Middle frontal gyrus (tissue), 1 donor: ENCODE data around the gene KRT71.
"Not testable (repeated sequence)": the region's sequence is repeated elsewhere in the genome, so short reads cannot be mapped to it uniquely, and the experiment has no call there.

Source experiments
- DNase-seq: peaks from one replicate; pipeline ENCODE4 v3.0.0-alpha.2; 2015; ENCODE audit warnings: low spot score; ENCODE audit errors: extremely low spot score

Gene KRT71

DNA sequence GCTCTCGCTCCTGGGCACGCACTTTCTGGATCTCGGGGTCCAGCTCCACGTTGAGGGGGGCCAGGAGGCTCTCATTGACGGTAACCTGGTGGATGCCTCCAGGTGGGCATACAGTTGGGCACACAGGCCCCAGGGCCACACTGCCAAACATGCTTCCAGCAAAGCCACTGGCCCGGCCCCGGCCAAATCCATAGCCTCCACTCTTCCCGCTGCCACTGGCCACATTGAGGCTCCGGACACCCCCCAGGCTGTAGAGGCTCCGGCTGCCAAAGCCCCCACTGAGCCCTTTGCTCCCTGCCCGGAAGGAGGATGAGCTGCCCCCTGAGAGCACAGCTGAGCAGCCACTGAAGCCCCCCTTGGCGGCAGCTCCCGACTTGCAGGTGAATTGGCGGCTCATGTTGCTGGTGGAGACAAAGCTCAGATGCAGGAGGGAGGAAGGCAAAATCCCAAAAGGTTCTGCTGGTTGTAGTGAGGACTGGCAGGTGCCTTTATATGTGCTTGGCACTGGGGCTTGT lies at the start of gene KRT71:
TSS of gene KRT71 (minus strand) at position 465 of the 515 bp plus-strand sequence. CDS start at position 397, 68 bp downstream.
- DNase-seq = no peak

DNA sequence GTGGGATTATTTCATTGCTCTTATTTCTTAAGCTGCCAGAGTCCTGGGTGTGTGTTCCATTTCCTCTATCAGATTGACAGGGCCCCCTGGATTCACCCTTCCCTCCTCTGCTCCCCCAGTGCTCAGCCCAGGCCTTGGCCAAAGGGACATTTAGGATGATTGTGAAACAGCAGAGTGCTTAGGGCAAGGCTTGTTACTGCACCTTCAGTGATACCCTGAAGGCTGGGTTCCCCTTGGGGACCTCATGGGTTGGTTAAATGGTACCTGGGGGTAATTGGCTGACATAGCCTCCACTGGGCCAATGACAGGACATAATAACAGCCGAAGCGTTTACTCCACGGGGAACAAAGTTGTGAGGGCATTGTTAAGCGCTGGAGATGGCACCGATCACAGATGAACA lies 49.6 kb upstream of the KRT71 start:
- DNase-seq = no peak

DNA sequence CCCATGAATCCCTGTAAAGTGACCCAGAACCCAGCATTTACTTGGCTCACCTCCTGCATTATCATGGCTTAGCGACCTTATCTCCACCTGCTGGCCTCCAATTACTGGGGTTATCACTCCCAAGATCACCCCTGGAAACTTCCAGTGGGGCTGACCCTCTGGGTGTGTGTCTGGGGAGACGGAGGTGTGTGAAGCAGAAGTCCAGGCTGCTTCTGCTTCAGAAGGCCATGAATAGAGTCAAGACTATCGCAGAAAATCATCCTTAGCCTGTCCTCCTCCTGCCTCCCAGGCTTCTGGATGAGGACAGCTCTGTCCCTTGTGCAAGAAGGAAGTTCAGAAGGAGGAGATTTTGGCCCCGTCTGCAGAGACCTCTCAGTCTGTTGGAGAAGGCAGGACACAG lies 48.7 kb upstream of the KRT71 start:
- DNase-seq = no peak

DNA sequence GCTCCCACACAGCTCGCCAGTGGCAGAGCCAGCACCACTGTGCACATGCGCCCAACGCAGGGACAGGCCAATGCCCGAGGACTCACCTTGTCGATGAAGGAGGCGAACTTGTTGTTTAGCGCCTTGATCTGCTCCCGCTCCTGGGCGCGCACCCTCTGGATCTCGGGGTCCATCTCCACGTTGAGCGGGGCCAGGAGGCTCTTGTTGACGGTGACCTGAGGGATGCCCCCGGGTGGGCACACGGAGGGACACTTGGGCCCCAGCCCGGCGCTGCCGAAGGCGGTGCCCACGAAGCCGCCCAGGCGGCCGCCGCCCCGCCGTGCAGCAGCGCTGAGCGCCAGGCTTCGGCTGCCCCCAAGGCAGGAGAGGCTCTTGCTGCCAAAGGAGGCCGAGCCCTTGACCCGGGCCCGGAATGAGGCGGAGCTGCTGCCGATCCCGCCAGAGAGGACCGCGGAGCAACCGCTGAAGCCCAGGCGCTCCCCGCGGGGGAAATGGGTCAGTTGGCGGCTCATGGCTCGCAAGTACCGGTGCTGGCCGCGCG lies 48.1 kb upstream of the KRT71 start, which contains the start of gene KRT72:
TSS of gene KRT72 (minus strand) at position 523 of the 541 bp plus-strand sequence. CDS start at position 512, 11 bp downstream.
- no peak for DNase-seq

DNA sequence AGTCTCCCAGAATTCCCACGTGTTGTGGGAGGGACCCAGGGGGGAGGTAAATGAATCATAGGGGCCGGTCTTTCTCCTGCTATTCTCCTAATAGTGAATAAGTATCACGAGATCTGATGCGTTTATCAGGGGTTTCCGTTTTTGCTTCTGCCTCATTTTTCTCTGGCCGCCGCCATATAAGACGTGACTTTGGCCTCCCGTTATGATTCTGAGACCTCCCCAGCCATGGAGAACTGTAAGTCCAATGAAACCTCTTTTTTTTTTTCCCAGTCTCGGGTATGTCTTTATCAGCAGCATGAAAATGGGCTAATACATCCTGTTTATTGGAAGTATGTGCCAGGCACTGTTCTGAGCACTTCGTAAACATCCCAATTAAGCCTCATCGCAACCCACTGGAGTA lies 47.5 kb upstream of the KRT71 start:
- no peak for DNase-seq

DNA sequence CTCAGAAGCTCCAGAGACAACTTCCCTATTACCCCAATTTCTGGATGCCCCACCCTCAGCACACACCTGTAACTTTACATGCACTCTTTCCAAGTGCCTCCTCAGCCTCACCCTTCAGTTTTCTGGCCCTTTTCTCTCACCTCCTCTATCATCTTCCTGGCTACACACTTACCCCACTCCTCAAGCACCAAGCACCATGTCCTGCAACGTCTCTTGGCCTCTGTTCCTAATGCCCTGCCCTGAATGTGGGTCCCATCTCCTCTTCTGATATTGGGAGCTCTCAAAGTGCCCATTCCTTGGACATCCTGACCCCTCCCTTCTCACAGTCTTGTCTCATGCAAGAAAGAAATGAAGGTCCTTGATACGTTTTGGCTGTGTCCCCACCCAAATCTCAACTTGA lies 47.1 kb upstream of the KRT71 start:
- no peak for DNase-seq

DNA sequence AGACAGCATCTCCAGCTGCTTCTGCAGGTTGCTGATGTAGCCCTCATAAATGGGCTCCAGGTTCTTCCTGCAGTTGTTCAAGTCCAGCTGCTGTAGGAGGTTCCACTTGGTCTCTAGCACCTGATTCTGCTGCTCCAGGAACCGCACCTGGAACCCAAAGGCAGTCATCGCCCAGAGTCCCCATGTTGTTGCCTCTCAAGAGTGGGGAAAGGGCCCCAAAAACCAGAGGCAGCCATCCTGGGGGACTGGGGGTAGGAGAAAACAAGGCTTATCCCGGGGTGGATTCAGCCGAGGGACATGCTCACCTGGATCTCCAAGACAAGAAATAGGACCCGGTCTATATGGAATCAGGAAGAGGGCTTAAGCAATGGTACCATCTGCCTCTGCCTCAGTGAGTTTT lies 46.0 kb upstream of the KRT71 start:
- no peak for DNase-seq

DNA sequence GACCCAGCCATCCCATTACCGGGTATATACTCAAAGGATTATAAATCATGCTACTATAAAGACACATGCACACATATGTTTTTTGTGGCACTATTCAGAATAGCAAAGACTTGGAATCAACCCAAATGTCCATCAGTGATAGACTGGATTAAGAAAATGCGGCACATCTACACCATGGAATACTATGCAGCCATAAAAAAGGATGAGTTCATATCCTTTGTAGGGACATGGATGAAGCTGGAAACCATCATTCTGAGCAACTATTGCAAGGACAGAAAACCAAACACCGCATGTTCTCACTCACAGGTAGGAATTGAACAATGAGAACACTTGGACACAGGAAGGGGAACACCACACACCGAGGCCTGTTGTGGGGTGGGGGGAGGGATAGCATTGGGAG lies 41.3 kb upstream of the KRT71 start:
- not testable (repeated sequence) for DNase-seq

DNA sequence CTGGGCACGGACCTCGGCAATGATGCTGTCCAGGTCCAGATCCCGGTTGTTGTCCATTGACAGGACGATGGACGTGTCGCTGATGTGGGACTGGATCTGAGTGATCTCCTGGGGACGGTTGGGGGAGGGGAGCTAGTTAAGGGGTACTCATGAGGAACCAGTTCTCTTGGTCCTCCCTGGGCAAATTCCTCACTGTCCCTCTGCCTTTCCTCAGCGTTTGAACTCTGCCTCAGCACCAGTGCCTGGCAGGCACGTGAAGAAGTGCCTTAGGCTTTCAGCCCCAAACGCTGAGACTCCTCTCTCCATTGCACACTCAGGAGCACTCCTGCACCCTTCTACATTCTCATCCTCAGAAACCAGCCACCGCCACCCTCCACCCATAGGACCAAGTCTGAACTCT lies 38.6 kb upstream of the KRT71 start:
- DNase-seq = no peak

DNA sequence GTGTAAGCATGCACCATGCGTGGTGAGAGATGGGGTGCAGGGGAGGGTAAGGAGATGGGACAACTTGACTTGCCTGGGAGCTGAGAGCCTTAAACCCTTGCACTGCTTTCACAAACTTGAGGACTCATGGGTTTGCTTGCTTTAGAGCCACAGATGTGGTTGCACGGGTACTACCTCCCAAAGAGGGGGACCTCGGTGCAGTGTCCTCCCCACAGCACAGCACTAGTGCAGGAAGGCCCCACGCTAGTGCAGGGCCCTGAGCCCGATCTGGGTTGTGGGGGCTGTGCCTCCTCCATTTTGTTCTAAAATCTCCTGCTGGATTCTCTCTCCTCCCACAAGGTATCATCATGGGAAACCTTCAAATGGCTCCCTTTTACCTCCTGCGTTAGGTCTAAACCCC lies 37.1 kb upstream of the KRT71 start:
- DNase-seq = no peak

DNA sequence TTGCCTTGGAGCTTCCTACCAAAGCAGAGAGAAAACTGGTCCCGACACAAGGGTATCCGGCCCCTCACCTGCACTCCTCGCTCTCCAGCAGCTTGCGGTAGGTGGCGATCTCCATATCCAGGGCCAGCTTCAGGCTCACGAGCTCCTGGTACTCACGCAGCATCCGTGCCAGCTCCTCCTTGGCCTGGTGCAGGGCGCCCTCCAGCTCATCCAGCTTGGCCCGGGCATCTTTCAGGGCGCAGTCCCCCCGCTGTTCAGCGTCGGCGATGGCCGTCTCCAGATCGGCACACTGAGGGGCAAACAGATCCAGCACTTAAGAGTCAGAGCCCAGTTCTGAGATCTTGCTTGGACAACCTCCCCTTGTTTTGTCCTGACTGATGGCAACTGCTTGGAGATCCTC lies 34.6 kb upstream of the KRT71 start:
- DNase-seq = no peak

DNA sequence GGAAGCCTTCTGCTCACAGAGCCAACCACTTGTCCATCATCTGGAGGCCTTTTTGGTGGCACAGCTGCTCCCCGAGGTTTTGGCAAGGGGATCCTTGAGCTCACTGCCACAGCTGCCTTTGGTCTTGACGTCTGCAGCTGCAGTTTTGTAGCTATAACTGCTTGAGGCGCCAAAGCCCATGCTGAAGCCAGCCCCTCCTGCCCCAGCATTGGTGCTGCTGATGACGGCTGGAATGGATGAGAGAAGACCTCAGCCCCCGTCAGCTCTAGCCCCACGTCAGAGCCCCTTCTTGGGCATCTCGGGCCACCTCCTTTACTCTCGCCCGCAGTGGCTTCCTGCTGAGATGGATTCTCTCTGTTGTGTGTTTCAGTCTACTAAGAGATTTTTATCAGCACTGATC lies 33.0 kb upstream of the KRT71 start:
- no peak for DNase-seq

DNA sequence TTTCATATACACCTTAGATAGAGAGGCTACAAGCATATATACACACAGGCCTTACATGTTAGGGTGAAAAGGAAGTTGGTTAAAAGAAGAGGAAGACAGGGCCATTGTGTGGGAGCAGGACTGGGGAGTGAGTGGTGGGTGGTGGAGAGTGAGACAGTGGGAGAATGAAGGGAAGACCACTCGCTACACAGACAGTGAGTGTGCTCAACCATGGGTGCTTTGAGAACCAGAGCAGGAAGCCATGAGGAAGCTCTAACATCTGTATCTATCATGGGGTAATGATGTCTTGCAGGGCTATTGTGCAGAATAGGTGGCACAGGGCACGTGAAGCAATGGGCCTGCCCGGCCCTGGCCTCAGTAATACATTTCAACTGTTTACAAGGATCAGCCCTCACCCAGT lies 32.1 kb upstream of the KRT71 start:
- no peak for DNase-seq

DNA sequence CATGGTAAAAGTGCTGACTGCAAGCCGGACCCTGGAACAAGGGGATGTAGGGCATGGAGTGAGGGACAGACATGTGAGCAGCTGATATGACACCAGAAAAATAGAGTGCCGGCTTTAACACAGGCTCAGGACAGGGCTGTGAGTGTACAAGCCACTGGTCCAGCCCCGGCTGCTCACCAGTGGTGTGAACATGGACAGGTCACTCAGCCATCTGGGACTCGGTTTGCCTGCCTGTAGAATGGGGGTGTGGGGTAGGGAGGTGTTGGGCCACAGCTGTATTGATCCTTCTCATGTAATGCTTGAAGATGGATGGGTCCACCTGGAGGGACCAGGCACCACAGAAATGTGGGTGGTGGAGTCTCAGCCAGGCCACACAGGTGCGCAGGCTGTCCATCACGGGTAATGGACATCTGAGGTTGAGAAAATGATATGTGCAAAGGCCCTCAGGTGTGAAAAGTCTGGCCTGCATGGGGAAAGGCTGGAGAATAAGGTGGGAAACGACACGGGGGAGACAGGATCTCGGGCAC lies 31.3 kb upstream of the KRT71 start:
- DNase-seq = no peak

DNA sequence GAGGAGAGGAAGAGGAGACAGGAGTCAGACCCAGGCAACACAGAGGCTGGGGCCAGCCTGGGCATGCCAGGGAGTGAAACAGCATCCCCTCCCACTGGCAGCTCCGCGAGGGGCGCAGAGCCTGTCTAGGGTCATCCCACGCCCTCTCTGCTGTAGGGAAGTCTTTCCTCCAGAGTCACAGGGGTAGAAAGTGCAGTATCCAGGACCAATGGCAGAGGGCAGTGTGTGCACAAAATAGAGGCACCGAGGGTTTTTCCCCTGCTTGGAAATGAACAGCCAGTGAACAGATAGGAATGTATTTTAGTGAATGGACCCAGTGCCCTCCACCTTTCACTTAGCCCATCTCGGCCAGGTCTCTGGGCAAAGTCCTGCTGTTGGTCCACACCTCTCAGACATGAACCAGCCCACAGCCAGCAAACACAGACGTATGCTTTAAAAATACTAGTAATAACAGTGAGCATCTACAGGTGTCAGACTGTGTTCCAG lies 30.1 kb upstream of the KRT71 start:
- peak; percentile 25 for DNase-seq

DNA sequence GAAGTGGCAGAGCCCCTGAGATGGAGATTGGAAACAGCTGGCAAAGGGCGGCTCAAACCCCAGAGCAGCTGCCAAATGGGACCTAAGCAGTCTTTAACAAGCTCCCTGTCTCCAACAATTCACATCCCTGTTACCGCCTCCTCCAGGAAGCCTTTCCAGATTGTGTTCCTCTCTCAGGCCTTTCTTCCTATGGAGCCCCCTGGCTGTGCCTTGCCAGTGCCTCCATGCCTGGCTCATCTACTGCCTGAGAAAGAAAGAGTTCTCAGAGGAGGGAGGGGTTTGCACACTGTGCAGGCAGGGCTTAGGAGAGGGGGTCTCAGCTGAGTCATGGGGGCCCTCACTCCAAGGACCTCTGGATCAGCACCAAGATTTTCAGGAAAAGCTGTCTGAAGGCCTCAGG lies 29.5 kb upstream of the KRT71 start:
- no peak for DNase-seq

DNA sequence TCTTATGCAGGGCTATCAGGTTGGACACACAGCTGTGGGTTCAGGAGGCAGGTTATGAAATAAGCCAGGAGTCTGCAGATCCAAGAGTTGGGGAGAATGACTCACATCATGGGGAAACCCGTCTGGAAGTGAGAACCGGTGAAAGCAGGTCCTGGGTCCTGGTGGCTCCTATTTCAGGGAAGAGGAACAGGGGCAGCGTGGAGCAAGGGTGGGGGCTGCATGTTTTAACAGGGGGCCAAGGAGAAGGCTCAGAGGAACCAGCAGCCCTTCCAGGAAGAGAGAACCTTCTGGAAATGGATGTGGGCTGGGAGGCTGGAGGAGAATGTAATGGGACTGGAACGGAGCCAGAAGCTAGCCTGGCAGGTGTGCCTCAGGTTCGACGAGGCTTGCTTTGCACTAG lies 28.5 kb upstream of the KRT71 start:
- DNase-seq = no peak

DNA sequence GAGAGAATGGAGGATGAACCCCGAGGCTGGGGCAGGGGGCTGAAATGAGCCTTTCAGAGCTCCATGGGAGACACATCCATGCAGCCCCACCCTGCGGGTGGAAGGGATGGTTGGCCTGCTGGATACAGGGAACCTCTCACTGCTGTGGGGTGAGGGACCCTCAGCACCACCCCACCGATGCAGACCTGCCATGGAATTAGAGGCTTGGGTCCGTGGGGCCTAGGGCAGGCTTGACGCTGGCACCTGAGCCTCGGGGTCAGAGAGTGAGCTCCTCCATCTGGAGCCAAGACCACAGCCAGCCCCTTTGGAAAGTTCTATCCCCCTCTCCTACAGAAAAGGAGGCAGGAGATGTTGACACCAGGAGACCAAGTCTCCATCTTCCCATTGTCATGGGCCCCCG lies 28.1 kb upstream of the KRT71 start:
- DNase-seq = no peak

DNA sequence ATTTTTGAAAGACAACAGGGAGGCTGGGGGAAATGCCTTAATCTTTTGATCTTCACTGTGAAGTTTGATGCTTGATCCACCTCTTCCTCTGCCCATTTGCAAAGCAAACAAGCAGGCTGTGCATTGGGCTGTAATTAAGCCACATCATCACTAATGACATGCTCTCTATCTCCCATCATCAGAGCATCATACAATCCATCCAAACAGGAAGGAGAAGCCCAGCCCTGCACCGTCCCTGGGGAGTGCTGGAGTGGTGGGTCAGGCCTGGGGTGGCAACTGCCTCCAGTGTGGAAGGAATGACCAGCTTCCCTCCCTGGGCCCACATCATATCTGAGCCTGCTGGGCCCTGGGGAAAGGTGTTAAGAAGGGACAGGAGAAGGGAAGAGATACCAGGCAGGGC lies 27.6 kb upstream of the KRT71 start:
- no peak for DNase-seq

DNA sequence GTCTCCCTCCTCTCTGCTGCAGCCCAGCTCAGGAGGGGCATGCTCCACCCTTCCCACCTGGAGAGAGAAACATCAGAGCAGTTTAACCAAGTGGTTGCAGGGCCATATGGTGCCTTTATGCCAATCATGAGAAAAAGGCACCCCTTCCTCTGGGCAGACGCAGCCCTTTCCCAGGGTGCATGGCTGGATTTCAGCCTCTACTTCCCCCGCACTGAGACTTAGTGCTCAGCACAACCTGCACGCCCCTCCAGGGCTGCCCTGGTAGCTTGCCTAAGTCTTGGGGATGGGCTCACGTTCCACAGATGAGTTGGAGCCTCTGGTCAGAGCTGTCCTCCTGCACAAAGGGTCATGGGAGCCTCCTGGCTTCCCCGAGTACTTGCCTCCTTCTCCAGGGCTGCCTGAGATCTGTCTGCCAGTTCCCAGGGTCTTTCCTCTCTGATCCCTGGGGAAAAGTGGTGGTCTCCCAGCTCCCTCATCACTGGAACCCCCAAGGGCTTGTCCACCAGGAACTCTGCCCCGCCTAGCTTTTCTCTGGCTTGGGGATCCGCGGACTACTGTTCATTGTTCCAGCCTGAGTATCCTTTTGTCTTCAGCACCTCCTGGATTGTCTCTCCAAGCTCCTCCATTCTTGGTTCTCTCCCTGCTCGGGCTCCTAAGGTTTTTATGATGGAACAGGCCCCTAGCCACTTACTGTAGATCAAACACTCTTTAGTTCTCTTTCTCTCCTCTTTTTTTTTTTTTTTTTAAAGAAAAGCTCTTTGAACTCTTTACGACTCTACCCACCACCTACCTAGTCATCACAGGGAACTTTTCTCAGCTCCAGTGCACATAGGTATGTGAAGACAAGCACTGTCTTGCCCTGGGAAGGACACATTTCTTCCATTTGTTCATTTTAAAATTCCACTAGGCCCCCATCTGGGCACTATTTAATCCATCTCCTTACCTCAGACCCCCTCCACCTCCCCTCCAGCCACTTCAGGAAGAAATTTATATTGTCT lies 26.8 kb upstream of the KRT71 start:
- no peak for DNase-seq

DNA sequence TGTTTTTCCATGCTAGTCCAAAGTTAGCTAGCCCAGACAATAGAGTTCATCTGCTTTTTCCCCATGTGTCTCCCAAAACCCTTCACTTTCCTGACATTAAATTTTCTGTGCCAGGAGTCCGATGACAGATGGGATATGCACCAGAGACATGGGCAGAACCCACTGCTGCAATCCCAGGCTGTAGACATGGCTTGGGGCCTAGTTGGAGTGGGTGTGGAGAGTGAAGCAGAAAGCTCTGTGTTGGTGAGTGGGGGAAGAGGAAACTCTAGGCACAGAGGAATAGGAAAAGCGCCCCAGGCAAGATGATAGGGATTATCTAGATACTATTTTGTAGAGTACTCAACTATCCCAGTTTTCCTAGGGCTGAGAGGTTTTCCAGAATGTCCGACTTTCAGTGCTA lies 25.5 kb upstream of the KRT71 start:
- DNase-seq = no peak

DNA sequence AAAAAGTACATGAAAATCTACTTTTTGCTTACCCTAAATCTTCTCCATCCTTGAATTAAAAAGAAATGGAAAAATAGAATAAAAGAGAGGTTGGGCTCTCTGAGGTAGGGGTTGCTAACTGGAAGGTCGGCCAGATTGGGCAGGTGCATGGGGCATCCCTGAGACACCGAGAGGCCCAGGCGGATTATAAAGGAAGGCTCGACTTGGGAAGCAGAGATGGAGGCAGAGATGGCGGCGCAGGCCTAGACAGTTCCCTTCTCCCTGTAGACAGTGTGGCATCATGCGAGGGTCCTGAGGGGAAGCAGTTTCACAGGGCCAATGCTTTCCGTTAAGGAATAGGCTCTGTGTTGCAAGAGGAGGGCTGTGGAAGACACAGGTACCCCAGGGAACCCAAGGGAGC lies 24.4 kb upstream of the KRT71 start:
- DNase-seq = no peak
